GM23248 (cell line): ENCODE measurements around the gene TCEANC2.

Experiments used
- EZH2 ChIP-seq: fragments of 200-600 bp; sonication (generic); IDR thresholded peaks from 2 replicates; pipeline ENCODE4 v1.6.1; 2018; ENCODE audit warnings: antibody characterized with exemption, mild to moderate bottlenecking; ENCODE audit not compliant: insufficient read depth, poor library complexity, severe bottlenecking
- EZH2phosphoT487 ChIP-seq: fragments of 200-600 bp; sonication (generic); IDR thresholded peaks from 2 replicates; pipeline ENCODE4 v1.6.1; 2018; ENCODE audit warnings: antibody characterized with exemption, moderate library complexity, mild to moderate bottlenecking, low read depth; ENCODE audit not compliant: insufficient read depth

DNA sequence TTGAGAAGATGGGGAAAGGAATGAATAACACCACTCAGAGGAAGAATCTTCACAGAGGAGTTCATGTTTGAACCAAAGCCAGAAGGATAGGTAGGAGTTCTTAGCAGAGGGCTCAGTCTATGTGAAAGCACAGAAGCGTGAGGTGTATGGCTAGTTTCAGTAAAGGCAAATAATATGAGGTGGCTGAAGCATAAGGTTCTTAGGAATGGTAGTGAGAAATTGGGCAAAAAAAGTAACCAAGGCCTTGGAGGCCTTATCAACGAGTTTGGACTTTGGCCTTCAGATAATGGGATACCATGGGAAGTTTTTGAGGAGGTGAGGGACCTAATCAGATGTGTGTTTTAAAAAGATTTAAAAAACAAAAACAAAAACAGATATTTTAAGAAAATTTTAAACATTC, 47.1 kb downstream of the TCEANC2 start:
- TF ChIP-seq EZH2 (no peak), EZH2phosphoT487 (no peak)
